IMR-90 (cell line): ENCODE measurements around the gene FLVCR1.

Experiments used
- BHLHE40 ChIP-seq: fragments of 150-350 bp; IDR thresholded peaks from 2 replicates; pipeline ENCODE4 v1.6.1; 2016; ENCODE audit warnings: mild to moderate bottlenecking, low read depth, low read length
- CHD1 ChIP-seq: IDR thresholded peaks from 2 replicates; pipeline ENCODE4 v1.6.1; 2012; ENCODE audit warnings: low read depth, low read length, improper control_type of control experiment
- CTCF ChIP-seq: conservative IDR thresholded peaks from 2 replicates; pipeline ENCODE4 v1.5.1; 2012; ENCODE audit warnings: mild to moderate bottlenecking, low read depth, low read length, improper control_type of control experiment
- MAFK ChIP-seq: IDR thresholded peaks from 2 replicates; pipeline ENCODE4 v1.6.1; 2012; ENCODE audit warnings: low read depth, low read length, improper control_type of control experiment
- MXI1 ChIP-seq: IDR thresholded peaks from 2 replicates; pipeline ENCODE4 v1.6.1; 2012; ENCODE audit warnings: low read depth, mild to moderate bottlenecking, low read length, moderate library complexity, borderline replicate concordance
- NFE2L2 ChIP-seq: fragments of 150-350 bp; IDR thresholded peaks from 2 replicates; pipeline ENCODE4 v1.6.1; 2016; ENCODE audit warnings: low read depth, mild to moderate bottlenecking, low read length
- POLR2A ChIP-seq: IDR thresholded peaks from 2 replicates; pipeline ENCODE4 v1.6.1; 2012; ENCODE audit warnings: mild to moderate bottlenecking, low read depth, low read length
- RCOR1 ChIP-seq: IDR thresholded peaks from 2 replicates; pipeline ENCODE4 v1.6.1; 2012; ENCODE audit warnings: mild to moderate bottlenecking, low read length, improper control_type of control experiment; ENCODE audit not compliant: insufficient replicate concordance
- RFX5 ChIP-seq: IDR thresholded peaks from 2 replicates; pipeline ENCODE4 v1.8.0; 2012; ENCODE audit warnings: low read depth, mild to moderate bottlenecking, low read length, moderate library complexity
- USF2 ChIP-seq: fragments of 150-350 bp; IDR thresholded peaks from 2 replicates; pipeline ENCODE4 v1.6.1; 2017; ENCODE audit warnings: mild to moderate bottlenecking, antibody characterized with exemption, low read length, low read depth

GRCh38 chr1:212862111-212862690, 4.1 kb downstream of the FLVCR1 start:
- TF ChIP-seq BHLHE40 (no peak), POLR2A (no peak), CTCF (no peak), MAFK (no peak), CHD1 (no peak), MXI1 (no peak), NFE2L2 (no peak), RFX5 (no peak), USF2 (no peak), RCOR1 (no peak)
